ENCODE results near the gene PRDM7.

PRDM7 gene

GRCh38 chr16:90033387-90033786 lies 43.7 kb downstream of the PRDM7 start:
- no peak for DNase-seq

GRCh38 chr16:90032674-90033331 lies 44.3 kb downstream of the PRDM7 start:
- DNase-seq: no peak

DNA sequence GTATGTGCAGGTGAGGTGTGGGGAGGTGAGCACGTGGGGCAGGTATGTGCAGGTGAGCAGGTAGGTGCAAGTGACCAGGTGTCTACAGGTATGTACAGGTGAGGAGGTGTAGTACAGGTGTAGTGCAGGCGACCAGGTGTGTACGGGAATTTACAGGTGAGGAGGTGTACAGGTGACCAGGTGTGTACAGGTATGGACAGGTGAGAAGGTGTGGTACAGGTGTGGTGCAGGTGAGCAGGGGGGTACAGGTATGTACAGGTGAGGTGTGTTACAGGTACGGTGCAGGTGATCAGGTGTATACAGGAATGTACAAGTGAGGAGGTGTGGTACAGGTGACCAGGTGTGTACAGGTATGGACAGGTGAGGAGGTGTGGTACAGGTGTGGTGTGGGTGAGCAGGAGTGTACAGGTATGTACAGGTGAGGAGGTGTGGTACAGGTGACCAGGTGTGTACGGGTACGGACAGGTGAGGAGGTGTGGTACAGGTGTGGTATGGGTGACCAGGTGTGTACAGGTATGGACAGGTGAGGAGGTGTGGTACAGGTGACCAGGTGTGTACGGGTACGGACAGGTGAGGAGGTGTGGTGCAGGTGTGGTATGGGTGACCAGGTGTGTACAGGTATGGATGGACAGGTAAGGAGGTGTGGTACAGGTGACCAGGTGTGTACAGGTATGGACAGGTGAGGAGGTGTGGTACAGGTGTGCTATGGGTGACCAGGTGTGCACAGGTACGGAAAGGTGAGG lies 45.0 kb downstream of the PRDM7 start:
- no peak for DNase-seq

- no peak for DNase-seq
Measured at GRCh38 chr16:90031186-90031930, 45.8 kb downstream of the PRDM7 start.

DNA sequence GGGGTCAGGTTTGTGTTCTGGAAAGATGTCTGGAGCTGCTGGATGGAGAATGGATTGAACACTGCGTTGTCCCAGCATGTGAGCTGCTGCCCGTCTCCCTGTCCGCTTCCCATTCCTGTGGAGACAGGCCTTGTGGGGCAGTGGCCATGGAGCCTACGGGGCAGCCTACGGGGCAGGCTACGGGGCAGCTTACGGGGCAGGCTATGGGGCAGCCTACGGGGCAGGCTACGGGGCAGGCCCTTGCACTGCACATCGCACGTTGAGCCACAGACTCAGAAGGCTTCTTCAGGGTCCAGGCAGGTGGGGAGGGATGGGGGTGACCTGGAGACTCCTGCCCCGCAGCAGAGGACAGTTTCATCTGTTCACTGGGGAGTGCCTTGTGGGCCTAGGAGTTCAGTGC lies 48.1 kb downstream of the PRDM7 start:
- DNase-seq: no peak

GRCh38 chr16:90027611-90028010 lies 49.5 kb downstream of the PRDM7 start:
- DNase-seq: no peak

- no peak for DNase-seq
Measured at GRCh38 chr16:90026135-90026534, 51.0 kb downstream of the PRDM7 start.

GRCh38 chr16:90023078-90023447 lies 54.1 kb downstream of the PRDM7 start:
- no peak for DNase-seq

- peak; percentile 65 for DNase-seq
Measured at GRCh38 chr16:90022209-90023077, 54.7 kb downstream of the PRDM7 start.

- DNase-seq: no peak
Measured at GRCh38 chr16:90020838-90021382, 56.2 kb downstream of the PRDM7 start.

DNA sequence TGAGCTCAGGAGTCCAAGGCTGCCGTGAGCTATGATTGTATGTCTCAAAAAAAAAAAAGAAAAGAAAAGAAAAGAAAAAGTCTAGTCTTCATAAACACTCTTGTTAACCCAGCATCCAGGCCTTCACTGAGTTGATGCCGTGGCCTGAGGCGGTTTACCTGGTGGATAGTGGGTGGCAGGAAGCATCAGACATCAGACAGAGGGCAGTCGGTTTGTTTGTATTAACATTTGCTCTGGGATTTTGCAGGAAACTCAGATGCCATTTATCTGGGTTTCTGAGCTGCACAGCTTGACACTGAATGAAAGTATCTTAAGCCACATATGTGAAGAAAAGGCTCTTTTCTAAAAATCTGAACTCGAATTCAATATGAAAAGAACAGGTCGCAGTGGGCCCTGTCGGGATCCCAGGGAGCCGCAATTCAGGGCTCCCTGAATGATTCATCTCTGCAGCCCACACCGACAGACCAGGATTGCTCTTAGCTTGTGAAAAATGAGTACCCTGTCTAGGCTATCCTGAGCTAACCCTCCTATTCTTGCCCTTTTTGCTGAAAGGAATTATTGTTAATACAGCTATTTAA lies 56.8 kb downstream of the PRDM7 start:
- DNase-seq: no peak

DNA sequence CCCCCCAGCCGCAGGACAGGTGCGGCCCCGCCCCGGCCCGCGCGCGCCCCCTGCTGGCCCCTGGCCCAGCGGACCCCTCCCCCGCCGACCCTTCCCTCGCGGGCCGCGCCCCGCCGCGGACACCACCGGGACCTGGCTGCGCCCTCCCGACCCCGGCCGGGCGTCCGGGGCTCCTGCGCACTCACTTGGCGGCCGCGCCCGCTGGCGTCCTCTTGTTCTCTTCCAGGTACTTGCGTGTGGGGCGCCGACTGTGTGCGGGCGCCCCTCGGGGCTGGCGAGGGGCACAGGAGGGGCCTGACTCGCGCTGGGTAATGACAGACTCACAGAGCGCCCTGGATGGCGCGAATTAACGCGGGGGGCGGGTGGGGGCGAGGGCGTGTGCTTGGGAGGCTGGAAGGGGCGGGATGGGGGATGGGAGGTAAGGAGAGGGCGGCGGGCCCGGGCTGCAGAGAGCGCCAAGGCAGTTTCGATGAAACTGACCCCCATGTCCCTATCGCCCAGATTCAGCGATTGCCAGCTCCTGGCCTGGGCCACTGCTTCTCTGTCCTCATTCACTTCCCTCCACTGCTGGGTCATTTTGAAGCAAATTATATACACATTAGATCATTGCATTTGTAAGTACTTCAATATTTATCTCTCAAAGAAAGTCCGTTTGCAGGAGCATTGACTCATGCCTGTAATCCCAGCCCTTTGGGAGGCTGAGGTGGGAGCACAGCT lies 57.4 kb downstream of the PRDM7 start:
- DNase-seq: peak; percentile 28

- DNase-seq: no peak
Measured at GRCh38 chr16:90018652-90019542, 58.2 kb downstream of the PRDM7 start, which contains the start of gene DBNDD1. Gene DBNDD1 (minus strand): TSS chr16:90019456. CDS start chr16:90019341, 115 bp downstream.

DNA sequence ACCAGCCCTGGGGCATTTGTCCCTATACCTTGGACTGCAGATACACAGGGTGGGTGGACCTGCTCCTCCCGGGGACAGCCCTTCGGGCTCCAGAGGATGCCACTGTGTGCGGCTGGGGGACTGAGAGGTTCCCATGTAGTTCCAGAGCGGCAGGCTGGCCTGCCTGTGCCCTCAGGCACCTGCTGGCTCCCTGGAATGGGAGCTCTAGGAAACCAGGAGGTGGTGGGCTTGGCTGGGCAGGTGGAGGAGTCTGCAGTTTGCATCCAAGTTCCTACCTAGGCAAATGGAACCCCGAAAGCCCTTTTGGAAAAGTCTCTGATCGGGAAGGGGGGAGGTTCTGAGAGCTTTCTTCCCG lies 58.9 kb downstream of the PRDM7 start:
- no peak for DNase-seq

- DNase-seq: no peak
Measured at GRCh38 chr16:90016339-90016950, 60.7 kb downstream of the PRDM7 start.

DNA sequence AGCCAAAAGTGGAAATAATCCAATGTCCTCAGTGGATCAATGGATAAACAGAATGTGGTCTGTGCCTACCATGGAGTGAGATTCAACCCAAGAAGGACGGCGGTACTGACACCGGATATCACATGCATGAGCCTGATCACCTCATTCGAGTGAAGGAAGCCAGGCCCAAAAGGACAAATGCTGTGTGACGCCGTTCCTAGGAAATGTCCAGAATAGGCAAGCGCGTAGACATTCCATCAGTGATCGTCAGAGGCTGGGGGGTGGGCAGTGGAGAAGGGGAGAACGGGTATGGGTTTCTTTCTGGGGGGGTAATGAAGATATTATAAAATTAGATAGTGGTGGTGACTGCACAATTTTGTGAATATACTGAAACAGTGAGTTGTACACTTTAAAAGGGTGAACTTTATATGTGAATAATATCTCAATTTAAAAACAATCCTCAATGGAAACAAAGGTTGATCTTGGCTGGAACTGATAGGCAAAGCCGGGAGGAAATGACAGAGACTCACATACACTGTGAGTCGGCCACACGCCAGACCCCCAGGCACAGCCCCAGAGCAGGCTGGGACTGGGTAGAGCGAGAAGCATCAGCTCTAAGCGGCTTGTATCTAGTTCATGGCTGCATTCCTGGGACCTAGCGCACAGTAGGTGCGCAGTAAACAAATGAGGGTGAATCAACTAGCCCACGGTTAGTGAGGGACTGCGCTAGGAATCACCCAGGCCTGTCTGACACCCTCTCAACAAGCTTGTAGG lies 61.4 kb downstream of the PRDM7 start:
- no peak for DNase-seq

DNA sequence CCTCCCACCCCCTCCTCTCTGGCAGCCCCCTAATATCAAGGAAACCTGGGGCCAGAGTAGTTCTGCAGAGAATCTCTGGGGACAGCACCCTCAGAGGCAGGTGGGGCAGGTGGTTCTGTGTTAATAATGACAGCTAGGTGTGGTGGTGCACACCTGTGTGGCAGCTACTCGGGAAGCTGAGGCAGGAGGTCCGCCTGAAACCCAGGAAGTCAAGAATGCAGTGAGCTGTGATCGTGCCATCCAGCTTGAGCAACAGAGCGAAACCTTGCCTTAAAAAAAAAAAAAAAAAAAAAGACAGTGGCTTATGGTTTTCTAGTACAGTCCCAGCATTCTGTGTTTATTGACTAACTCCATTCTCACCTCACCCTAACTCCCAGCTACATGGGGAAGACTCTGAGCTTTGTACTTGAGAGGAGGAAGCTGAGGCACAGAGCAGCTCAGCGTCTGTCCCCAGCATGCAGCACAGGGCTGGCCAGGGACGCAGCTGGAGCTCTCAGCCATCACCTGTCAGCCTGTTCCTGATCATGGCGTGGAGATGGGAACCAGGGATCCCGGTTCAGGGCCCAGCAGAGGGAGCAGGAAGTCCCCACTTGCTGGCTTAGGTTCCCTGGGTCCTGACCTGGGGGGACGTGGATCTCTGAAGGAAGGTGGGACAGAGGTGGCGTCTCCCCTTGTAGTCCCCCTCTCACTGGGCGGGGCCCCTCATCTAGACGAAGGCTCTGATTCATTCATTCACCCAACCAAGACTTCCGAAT lies 64.0 kb downstream of the PRDM7 start:
- no peak for DNase-seq

- no peak for DNase-seq
Measured at GRCh38 chr16:90011908-90012501, 65.1 kb downstream of the PRDM7 start.

All from kidney glomerular epithelial cell (primary cell).